ENCODE measurements around the gene PFKL.
"Not testable (repeated sequence)": the region's sequence is repeated elsewhere in the genome, so short reads cannot be mapped to it uniquely, and the experiment has no call there.

PFKL gene

DNA sequence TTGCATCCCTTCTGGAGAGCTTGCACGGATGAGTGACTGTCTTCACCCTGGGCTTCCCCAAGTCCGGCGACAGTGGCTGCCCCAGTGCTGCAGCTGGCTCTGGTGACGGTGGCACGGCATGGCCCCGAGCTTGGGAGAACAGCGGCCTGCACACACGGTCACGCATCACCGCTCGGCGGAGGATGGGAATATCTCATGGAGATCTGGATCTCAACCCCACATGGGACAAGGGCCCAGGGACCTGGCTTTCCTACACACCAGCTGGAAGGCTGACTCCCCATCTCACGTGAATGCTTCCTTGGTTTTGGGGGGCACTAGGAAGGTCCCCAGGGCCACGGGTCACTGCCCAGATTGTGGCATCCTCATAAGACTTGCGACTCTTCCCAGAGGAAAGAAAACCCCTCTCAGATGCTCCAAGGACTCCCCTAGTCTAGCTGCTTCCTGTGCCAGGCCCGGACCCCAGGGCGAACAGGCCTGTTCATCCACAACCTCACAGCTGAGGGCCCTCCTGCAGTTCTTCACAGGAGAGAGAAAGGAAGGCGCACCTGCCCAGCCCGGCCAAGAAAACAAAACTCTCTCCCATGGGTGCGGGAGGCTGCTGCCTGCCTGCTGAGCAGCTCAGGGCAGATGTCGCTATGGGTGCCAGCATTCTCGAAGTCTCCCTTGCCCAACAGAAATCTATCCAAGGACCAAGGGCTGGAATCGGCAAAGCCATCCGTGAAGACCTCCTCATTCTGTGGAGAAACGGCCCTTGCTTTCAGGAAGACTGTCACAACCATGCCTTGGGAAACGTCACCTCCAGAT, 29.4 kb downstream of the PFKL start:
- no peak for DNase-seq (ENCODE audit: low spot score)

DNA sequence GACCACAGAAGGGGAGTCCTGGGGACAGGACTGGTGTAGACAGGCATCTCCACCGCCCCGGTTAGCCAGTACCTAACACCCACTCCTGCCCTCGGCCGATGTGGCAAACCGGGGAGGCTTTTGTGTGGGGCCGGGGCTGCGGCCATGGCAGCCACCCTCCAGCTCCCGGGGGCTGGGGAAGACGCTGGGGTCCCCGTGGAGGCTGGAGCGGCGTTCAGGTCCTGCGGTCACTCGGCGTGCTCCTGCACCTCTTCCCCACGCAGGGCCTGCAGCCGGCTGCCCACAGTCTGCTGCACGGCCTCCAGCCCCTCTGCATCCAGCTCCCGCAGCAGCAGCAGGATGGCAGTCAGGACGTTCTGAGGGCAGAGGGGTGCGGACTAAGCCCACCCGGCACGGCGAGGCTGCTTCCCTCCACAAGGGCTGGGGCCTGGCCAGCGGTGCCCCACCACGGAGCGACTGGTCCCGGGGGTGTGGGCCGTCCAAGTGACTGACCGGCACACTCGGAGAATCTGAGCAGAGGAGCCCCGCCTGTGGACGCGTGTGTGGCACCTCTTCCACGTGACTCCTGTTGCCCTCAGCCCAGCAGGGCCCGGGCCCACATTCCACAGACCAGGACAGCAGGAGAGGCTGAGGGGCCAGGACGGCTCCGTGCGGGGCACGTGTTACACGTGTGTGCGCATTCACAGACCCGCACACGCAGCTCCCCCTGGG, 30.3 kb downstream of the PFKL start:
- DNase-seq (ENCODE audit: low spot score): no peak

DNA sequence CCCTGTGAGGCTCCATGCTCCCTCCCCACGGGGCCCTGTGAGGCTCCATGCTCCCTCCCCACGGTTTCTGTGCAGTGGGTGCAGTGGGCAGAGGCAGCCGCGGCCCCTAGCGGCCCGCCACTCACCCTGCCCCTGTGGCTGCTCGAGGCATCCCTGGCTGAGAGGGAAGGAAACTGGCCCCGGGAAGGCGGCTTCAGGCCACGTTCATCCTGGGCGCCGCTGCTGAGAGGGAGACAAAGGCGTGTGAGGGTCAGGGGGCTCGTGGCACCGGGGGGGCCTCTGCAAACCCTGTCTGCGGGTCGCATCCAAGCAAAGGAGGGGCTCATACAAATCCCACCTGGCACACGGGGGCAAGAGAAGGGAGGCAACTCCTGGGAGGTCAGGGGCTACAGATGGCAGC, 30.8 kb downstream of the PFKL start:
- no peak for DNase-seq (ENCODE audit: low spot score)

DNA sequence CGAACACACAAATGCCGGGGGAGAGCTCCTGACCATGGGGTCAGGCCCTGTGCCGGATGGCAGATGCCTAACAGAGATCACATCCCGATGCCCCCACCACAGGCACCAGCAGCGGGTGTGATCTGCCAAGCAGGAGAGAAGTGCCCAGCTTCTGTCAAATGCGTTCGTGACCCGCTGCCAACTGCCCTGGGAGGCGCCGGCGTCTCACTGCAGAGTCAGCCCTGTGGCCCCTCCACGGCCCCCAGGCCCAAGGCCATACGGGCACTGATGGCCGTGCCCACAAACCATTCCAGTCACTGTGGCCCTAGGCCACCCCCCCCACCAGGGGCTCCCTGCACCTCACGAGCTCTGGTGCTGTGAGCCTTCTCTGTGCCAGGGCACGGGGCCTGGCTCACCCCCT, 31.4 kb downstream of the PFKL start:
- DNase-seq (ENCODE audit: low spot score): no peak

DNA sequence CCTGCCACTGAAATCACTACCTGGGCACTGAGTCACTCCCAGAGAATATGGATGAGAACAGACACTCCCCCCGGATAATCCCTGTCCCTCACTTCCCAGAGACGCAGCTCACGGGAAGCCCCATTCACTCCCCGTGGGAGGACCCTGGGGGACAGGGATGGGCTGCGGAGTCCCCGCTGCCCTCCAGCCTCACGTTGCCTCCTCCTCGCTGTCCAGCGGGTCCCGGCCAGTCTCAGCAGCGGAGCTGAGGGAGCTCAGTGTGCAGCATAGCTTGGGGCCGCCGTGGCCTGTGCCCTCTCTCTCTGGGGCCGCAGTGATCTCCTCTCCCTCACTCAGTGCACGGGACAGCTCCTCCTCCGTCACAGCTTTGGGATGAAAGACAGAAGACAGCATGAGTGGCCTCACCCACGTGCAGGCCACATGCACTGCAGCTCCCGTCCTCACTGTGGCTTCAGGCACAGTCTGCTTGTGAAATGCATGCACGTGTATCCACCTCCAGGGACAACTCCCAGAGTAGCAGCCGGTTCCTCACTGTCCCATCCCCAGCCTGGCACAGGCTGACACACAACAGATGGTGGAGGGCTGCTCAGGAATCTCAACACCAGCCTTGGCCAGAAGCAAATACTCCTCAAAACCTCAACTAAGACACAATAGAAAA, 31.9 kb downstream of the PFKL start:
- no peak for DNase-seq (ENCODE audit: low spot score)

DNA sequence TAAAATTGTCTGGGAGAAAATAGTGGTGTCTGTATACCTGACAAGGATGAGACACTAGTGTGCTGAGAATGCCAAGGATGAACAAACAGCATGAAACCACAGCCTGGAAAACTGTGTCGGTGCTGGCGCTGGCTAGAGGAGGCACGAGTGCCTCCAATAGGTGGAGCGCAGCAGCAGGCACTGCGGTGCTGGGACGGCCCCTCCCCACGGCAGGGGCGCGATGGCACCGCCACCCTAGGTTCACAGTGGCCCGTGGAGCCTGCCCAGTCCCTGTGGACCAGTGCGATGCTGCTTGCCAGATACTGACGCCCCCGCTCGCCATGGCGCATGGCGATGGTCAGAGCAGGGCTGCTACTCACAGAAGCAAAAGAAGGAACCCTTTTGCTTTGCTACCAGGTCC, 32.5 kb downstream of the PFKL start:
- DNase-seq (ENCODE audit: low spot score): no peak

DNA sequence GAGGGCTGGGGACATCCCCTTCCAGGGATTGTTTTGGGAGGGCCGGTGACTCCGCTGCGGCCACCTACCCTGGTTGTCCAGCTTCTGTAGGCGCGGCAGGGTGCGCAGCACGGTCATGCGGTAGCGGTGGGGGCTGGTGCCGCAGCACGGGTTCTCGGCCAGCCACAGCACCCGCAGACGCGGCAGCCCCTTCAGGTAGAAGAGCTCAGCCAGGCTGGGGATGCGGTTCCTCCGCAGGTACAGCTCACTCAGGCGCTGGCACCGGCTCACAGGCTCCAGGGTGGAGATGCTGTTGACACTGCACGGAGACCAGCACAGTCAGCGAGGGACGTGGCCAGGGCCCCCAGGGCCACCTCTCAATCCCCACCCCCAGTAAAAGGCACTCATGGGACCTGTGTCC, 33.1 kb downstream of the PFKL start:
- no peak for DNase-seq (ENCODE audit: low spot score)

DNA sequence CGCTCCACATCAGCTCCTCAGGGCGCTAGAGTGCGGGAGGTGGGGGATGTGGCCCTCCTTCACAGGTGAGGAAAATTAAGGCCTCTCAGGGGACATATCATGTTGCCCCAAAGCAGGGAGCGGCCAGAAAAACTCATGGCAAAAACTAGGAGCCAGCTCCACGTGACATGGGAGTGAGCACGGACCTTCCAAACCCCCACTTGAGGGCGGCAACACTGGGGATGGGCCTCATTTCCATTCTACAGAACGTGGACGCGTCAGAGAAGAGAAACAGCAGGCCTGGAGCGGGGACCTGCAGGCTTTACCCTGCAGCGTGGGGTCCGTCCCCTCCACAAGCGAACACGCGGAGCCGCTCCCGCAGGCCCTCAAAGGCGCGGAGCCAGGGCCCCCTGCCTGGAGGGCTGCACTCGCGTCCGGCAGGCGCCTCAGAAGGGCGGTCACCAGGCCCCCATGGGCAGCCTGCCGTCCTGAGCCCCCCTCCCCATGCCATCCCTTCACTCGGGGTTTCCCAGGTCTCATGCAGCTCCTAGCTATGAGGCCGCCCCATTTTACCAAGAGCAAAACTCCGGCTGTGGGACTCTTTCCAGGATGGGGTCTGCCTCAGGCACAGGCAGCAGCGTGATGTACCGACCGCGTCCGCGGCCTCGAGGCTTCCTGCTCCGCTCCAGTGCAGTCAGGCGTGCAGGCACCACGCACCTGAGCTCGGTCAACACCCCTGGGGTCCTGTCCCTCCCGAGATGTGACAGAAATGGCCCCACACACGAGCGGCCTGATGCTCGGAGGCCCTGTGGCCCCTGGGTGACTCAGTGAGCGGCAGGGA, 33.9 kb downstream of the PFKL start:
- no peak for DNase-seq (ENCODE audit: low spot score)

DNA sequence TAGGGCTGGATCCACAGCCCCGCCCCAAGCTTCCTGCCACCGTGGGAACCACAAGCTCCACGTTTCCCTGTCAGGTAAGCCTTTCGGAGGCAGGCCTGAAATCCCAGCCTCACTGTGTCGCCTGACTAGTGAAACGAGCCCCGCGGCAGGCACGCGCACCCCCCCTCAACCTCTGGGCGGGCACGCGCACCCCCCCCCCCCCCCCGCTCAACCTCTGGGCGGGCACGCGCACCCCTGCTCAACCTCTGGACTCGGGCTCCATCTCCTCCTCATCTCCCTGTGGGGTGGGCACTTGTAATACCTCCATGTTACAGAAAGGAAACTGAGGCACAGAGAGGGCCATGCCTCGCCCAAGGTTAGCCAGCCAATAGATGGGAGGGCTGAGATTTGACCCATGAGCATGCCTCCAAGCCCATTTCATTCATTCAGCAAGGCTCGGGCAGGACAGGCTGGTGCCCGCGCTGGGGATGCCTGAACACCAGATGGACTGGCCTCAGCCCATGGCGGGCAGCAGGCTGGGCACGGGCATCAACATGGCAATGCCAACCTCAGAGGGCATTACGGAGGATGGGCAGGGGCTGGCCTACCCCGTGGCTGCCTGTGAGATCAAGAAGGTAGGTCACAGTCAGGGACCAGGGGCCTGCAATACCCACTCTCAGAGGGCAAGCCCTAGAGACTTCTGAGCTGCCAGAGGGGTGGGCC, 34.6 kb downstream of the PFKL start:
- no peak for DNase-seq (ENCODE audit: low spot score)

DNA sequence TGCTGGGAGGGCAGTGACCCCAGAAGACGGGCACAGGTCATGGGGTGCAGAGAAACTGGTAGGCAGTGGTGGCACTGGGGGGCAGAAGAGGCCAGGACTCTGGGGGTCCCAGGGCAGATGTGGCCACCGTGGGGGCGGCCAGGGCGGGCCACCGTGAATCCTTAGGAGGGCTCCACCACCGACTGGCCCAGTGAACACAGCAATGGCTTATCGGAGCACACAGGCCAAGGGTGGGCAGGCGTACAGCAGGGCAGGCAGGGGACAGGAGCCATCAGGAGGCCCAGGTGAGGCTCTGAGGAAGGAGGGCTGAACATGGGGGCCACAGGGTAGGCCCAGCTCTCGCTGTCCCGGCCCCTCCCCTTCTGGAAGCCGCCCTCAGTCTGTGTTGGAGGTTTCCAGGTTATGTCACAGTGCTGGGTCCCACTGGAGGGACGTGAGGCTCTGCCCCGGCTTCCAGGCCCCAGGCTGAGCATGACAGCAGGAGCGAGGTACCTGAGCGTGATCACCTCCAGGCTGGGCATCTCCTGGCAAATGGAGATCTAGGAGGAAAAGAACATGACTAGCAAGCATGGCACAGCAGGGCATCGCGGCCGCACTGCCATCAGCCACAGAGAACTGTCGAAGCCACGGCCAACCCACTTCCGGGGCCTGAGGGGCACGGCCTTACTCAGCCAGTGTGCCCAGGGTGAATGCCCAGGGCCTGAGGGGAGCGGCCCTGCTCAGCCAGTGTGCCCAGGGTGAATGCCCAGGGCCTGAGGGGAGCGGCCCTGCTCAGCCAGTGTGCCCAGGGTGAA, 35.6 kb downstream of the PFKL start:
- DNase-seq (ENCODE audit: low spot score): no peak

DNA sequence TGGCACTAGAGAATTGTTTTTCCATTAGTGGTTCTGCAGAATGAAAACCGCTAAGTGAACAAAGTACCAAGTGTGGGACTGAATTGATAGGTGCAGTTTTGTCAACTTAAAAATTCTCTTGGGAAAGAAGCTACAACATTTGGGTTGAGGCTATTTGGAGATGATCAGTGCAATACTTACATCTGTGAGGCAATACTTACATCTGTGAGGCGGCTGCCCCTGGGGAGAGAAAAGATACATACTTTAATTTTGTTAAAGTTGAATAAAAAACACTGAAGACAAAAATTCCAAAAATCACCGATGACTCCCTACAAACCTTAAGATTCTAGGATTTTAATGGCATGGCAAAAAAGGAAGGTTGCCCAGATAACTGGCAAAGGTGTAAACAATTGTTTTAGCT, 37.6 kb downstream of the PFKL start:
- DNase-seq (ENCODE audit: low spot score): no peak

DNA sequence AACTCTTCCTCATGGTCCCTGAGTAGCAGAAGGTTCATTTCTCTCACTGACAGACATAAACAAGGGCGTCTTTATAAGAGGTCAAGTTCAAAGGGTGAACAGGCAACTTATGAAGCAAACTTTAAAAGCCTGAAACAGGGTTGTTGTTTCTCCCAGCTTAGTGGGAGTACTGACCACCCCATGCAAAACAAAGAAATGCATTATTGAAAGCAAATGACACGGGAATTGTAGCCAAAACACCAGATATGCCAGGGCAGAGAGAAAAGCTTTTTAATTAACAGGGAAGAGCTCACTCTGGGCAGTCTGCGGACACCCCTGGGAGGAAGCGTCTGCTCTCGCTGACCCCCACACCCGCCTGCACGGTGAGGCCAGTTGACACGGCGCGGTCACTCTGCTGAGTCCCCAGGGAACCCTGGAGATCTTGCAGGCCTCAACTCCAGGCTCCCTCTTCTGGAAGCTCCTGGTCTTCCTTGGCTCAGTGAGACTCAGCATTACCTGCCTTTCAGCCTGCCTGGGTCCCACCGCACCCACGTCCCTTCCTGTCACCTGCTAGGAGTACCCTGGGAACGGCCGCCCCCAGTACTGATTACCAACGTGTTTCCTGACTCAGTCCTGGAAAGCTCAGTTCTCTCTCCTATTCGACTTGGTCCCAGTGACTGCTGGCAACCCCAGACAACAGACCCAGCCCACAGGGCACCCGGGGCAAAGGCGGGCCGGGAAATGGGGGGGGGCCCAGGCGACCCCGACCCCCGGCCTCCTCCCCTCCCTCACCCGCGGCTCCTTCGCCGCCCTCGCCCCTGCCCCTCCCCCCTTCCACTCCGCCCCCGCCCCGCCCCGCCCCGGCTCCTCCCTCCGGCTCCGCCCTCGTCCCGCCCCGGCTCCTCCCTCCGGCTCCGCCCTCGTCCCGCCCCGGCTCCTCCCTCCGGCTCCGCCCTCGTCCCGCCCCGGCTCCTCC, 38.4 kb downstream of the PFKL start:
- DNase-seq (ENCODE audit: low spot score): peak; percentile 82

DNA sequence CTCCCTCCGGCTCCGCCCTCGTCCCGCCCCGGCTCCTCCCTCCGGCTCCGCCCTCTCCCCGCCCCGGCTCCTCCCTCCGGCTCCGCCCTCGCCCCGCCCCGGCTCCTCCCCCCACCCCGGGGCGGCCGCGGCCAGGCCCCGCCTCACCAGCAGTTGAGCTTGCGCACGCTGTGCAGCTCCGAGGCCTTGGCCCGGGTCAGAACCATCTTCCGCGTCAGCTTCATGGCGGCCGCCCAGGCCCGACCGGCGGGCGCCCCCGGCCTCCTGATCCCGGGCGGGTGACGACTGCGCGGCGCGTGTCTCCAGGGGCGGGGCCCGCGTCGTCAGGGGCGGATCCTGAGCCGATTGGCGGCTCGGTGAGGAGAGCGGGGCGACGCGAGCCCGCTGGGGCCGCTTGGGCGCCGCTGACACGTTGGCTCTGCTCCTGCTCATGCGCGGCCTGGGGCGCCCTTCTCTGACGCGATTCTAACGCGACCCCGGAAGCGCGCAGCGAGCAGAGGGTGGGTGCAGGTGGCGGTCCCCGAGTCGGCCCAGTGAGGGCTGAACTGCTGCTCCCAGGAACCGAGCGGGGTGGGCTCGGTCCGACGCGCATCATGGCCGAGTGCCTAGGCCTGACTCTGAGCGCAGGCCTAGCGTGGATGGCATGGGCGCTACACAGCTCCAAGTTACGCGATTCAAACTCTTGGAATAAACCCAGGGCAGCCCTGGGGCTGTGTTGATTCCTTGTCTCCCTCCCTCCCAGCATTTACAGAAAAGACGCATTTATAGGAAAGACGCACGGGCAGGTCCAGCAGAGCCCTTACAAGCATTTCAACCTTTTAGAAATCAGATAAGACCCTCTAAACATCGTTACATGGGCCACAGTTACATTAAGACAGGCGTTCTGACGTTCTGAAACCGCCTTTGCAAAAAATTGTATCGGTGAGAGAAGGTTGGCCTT, 39.4 kb downstream of the PFKL start, which contains the start of gene CFAP410:
CFAP410 (minus strand) TSS at position 420 of the 940 bp plus-strand sequence; CDS start at position 224, 196 bp downstream.
- DNase-seq (ENCODE audit: low spot score): peak; percentile 92

DNA sequence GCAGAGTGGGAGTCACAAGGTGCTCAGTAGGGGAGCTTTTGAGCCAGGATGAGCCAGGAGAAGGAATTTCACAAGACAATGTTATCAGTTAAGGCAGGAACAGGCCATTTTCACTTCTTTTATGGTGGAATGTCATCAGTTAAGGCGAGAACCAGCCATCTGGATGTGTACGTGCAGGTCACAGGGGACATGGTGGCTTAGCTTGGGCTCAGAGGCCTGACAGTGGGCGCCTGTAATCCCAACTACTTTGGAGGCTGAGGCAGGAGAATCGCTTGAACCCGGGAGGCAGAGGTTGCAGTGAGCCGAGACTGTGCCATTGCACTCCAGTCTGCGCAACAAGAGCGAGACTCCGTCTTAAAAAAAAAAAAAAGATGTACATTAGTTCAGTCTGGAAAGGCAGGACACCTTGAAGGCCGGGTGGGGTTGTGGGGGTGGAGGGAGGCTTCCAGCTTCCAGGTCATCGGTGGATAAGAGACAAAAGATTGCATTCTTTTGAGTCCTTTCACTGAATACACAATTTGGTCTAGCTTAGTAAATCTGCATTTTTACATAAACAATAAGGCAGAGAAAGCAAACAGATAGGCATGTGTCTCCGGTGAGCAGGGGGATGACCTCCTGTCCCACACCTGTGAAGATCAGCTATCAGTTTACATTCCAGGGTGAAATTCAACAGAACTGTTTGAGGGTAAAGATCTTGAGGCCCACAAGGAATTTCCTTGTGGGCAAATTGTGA, 42.0 kb downstream of the PFKL start:
- DNase-seq (ENCODE audit: low spot score): not testable (repeated sequence)

DNA sequence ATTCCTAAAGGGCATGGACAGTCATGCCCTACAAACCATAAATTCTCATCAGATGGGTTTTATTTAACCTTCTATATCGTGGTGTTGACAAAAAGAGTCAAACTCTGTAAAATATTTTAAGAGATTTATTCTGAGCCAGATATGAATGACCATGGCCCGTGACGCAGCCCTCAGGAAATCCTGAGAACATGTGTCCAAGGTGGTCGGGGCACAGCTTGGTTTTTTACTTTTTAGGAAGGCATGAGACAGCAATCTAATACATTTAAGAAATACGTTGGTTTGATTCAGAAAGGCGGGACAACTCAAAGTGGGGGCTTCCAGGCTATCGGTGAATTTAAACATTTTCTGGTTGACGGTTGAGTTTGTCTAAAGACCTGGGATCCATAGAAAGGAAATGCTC, 43.1 kb downstream of the PFKL start:
- DNase-seq (ENCODE audit: low spot score): not testable (repeated sequence)

DNA sequence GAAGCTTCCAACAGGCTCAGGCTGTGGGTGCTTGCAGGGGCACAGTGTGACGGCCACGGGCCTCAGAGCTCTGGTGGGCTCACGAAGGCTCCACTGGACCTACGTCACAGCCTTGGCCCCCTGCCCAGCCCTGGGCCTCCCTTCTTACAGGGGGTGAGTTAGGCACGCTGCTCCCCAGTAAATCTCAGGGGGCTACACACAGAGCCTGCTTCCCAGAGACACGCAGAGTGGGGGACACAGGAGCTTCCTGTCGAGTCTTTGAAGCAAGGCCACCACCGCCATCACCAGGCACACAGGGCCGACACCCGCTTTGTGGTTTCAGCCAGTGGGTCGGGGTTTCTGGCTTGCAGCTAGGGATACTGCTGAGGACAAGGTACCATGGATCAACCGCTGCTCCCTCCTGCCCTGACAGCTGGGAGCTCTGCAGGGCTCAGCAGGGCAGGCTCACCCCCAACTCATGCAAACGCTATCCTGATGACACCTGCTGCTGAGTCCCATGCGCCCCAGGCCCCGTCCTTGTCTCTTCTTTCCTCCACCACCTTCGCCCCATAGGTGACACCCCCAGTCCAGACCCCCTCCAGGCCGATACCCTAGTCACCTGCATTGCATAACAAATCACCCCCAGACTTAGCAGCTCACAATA, 44.8 kb downstream of the PFKL start:
- DNase-seq (ENCODE audit: low spot score): no peak

DNA sequence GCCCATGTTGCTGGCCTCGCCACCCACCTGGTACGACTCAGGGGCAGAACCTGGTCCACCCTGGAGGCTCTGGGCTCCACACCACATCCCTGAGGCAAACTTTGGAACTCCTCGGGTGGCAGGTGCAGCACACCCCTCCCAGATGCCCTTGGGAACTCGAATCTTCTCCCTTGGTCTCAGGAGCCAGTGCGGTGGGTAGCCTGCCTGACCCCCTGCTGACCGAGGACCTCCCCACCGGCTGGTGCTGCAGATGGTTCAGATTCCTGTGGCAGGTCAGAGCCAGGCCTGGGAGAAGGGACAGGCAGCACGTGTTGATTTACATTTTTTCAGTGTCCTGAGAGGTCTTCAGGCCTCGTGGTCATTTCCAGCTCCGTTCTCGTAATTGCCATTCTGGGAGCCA, 45.6 kb downstream of the PFKL start:
- no peak for DNase-seq (ENCODE audit: low spot score)
